Medulla oblongata (tissue), 1 donor: ENCODE measurements around the gene TSEN34.
A peak's percentile ranks its signal among the peaks of the same experiment; 100 is the strongest.

Experiments used
- DNase-seq: peaks from one replicate; pipeline ENCODE4 v3.0.0-alpha.2; 2015; ENCODE audit errors: extremely low spot score

TSEN34 gene

DNA sequence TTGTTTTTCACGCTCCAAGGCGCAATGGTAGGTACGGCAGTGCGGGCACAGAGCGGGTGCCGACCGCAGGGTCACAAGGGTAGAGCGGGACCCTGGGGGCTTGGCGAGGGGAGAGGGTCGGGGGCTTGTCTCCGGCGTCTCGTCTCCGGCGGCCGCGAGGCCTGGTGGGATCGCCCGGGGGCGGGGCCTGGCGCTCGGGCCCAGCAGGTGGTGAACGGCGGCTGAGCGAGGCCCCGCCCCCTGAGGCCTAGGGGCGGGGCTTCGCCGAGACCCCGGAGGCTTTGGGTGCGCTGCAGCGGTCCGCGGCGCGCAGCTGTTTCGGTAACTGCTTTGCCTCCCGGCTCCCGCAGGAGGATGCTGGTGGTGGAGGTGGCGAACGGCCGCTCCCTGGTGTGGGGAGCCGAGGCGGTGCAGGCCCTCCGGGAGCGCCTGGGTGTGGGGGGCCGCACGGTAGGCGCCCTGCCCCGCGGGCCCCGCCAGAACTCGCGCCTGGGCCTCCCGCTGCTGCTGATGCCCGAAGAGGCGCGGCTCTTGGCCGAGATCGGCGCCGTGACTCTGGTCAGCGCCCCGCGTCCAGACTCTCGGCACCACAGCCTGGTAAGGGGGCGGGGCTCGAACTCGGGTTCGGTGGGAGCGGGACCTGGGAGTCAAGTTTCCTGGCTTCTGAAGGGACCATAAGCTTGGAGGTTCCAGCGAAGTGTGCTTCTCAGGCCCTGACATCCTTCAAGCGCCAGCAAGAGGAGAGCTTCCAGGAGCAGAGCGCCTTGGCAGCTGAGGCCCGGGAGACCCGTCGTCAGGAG is at the start of gene TSEN34:
Gene TSEN34 (plus strand): TSS at position 298 of the 800 bp plus-strand sequence. CDS start 57 bp downstream, at position 355.
- peak; percentile 91 for DNase-seq

DNA sequence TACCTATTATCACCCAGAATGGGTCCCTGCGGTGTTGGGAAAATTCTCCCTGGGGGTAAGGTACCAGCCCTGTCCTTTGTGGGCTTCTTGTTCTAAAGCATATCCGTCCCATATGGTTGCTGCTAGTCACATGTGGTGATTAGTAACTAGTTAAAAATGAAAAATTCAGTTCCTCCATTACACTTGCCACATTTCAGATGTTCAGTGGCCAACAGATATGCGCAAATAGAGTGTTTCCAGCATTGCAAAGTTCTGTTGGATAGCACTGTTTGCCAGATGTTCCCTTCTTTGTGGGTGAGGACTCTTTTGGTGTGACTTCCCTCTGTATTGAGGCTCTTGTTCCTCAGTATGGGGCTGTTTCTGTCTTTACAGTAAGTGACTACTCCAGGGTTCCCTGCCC is 49.8 kb upstream of the TSEN34 start:
- no peak for DNase-seq

DNA sequence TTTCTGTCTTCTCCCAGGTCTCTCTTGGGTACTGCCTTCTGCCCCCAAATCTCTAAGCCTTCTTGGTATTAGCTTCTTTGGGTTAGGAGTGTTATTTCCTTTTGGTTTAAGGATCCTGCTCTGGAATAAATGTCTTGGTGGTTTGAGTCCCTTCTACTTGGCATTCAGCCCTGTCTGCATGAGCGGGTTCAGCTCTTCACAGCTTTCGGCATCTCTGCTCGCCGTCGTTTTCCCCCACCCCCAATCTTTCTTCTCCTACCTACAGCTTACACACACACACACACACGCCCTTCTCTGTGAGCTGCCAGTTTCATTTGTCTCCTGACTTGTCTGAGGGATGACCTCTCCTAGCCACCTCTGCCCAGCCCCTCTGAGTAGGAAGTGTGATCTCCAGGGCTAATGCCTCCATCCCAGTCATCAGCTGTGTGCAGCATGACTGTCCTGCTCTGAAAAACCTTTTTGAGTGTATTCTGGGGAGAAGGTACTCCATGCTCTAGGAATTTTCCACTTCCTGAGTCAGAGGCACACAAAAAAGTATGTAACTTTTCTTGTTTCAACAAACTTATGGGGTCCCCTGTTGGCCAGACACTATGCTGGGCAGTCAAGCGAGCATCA is 48.8 kb upstream of the TSEN34 start:
- no peak for DNase-seq

DNA sequence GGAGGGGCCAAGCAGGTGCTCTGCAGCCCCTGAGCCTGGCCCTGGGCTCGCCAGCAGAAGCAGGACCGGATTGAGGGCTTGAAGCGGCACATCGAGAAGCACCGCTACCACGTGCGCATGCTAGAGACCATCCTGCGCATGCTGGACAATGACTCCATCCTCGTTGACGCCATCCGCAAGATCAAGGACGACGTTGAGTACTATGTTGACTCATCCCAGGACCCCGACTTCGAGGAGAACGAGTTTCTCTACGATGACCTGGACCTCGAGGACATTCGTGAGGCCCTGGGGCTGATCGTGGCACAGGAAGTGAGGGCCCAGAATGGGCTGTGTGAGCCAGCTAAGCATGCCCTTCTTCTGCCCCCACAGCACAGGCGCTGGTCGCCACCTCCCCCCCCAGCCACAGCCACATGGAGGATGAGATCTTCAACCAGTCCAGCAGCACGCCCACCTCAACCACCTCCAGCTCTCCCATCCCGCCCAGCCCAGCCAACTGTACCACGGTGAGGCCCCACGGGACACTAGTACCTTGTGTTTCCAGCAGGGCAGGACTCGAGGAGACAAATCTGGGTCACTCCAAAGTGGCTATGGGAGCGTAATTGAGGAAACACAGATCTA is 45.5 kb upstream of the TSEN34 start:
- no peak for DNase-seq

DNA sequence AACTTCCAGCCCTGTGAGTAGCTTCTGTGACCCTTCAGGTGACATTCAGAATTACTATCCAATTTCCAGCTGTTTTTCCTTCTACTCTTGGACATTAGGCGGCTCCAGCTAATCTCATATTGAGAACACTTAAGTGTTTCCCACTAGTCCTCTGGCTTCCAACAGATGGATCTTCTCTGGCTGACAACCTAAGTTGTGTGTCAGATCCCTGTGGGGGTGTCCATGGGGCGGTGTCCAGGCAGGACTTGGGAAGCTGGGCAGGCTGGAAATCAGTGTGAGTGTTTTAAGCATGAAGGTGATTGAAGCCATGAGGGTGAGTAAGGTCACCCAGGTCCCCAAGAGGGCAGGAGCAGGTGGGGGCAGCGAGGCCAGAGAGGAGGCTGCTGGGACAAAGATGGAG is 43.4 kb upstream of the TSEN34 start:
- DNase-seq = no peak

DNA sequence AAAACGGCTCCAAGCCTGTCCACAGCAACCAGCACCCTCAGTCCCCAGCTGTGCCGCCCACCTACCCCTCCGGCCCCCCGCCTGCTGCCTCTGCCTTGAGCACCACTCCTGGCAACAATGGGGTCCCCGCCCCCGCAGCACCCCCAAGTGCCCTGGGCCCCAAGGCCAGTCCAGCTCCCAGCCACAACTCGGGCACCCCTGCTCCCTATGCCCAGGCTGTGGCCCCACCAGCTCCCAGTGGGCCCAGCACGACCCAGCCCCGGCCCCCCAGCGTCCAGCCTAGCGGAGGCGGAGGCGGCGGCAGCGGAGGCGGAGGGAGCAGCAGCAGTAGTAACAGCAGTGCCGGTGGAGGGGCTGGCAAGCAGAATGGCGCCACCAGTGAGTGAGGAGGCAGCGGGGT is 43.0 kb upstream of the TSEN34 start:
- DNase-seq = no peak

DNA sequence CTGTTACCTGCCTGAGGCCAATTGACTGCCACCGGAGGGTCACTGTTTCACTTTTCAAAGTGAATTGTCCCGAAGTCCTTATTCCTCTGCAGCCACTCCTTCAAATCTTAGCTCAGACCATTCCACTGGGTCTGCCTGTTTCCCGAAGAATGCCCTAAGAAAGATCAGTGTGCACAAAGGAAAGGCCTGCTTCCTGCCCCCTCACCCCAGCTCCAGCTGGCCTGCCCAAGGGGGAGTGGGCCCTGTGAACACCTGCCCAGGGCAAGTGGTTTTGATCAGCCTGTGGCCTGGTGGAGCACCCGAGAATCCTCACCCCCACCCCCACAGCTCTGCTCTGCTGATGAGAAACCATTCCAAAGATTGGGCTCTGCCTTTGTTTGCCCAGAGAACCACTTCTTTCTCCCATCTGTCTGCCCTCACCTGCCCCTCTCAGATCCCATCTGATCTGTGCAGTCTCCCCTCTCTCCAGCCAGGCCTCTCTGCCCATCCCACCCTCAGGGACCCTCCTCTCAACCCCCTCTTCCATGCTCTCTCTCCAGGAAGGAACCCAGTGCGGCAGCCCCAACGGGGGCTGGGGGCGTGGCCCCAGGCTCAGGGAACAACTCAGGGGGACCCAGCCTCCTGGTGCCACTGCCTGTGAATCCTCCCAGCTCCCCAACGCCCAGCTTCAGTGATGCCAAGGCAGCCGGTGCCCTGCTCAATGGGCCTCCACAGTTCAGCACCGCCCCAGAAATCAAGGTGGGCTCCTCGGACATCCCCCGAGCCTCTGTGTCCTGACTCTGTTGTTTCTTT is 41.9 kb upstream of the TSEN34 start:
- DNase-seq = no peak

DNA sequence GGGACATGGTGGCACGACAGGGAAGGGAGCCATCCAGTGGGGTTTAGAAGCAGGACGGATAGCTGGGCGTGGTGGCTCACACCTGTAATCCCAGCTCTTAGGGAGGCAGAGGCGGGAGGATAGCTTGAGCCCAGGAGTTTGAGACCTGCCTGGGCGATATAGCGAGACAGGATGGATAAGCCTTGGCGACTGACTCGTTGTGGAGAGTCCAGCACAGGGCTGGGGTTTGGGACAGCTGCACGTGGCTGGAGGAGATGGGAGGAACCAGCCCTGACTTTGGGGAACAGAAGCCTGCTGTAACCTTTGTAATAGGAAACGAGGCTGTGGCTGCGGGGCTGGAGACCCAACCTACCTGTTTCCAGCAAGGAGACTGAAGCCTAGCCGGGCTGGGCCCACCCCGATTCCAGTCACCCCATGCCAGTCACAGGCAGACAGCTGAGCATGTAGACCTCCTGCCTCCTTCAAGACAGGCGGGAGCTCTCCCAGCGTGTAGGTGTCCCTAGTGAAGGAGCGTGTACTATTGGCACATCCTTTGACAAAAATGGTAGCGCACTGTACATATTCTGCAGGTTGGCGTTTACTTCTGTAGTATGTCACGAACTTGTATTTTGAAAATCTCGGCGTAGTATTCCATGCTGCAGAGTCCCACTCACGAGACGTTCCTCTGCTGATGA is 39.6 kb upstream of the TSEN34 start:
- DNase-seq = no peak

DNA sequence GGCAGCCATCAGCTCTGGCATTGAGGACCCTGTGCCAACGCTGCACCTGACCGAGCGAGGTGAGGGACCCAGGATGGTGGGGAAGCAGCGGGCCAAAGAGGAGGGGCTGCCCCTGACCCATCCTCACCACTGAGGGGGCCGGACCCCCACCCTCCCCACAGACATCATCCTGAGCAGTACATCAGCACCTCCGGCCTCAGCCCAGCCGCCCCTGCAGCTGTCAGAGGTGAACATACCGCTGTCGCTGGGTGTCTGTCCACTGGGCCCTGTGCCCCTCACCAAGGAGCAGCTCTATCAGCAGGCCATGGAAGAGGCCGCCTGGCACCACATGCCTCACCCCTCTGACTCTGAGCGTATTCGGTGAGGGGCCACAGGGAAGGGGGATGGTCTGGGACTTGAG is 38.8 kb upstream of the TSEN34 start:
- DNase-seq = no peak

DNA sequence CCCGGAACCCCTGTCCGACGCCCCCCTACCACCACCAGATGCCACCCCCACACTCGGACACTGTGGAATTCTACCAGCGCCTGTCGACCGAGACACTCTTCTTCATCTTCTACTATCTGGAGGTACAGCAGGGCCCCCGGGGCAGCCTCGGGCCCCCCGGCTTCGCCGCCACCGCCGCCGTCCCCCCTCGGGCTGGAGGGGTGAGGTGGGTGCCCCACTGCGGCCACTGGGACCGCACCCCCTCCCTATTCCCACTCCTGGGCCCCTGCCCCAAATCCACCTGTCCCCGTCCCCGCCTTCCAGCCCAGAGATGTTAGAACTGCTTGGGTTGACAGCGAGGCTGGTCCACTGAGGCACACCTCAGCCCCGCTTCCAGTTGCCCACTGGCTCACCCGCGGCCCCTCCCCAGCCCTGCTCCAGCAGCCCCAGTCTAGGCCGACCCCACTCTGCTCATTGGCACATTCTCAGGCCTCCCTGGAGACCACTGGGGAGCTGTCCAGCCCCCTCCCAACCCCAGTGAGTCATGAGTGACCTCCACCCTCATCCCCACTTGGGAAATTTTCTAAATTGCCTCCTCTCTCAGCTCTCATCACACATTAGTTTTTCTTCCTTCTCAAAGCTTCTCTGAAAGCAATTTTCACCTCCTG is 38.1 kb upstream of the TSEN34 start:
- DNase-seq = no peak

DNA sequence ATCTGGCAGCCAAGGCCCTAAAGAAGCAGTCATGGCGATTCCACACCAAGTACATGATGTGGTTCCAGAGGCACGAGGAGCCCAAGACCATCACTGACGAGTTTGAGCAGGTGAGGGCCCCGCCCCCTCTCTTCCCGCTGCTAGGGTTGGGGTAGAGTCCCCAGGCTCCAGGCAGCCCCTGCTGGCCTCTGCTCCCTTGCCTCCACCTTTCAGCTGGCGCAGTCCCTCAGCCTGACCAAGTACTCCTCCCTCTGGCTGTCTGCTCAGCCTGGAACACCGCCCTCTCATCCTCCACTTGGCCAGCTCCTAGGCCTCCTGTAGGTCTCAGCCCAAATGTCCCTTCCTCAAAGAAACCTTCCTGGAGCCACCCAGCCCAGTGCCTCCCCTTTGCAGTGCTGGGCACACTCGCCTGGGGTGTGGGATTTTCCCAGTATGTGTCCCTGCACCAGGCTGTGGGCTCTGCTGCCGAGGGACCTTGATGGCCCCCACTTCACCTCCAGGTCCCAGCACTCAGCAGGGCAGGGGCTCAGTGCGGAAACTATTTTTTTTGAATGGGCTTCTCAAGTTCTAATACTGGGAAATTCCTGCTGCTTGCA is 37.3 kb upstream of the TSEN34 start:
- no peak for DNase-seq

DNA sequence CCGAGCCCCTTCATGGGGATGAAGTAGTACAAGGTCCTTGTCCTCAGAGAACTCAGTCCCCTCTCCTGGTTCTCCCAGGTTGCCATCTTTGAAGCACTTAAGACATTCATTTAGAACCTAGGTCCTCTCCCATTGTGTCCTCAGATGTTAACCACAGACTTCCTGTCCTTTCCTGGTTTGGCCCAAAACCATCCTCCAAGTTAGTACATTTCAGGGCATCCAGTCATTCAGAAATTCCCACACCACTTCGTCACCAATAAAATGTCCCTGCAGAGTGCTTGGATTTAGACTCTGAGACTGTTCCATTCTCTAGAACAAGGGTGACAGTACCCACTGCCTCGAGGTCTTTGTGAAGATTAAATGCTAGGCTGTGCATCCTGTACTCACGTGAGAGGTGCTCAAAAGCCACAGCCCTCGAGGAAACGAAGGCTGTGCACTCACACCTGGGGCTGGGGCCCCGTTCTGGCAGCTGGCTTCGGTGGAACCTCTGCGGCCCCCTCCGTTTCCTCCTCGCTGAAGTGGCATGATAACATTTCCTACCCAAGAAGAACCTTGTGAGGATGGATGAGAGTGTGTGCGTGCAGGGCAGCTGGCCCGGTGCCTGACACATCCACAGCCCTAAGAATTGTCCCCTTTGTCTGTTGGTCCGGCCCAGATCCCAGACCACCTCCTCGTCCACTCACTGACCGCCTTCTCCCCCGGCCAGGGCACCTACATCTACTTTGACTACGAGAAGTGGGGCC is 36.3 kb upstream of the TSEN34 start:
- DNase-seq = no peak

DNA sequence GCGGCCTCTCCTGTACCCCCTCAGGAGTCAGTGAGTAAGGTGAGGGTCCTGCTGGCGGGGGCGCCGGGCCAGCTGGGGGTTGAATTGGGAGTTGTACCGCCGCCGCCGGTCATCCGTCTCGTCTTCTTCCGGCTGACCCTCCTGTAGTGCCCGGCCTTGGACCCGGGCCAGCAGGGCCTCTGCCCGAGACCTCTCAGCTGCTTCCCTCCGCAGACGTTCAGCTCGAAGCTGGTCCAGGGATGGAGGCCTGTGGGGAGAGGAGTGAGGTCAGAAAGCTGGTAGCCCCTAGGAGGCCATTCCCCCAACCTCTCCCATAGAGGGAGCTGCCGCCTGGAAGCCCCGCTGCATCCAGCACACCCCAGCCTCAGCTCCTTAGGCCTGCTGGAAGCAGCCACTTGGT is 35.4 kb upstream of the TSEN34 start:
- no peak for DNase-seq

DNA sequence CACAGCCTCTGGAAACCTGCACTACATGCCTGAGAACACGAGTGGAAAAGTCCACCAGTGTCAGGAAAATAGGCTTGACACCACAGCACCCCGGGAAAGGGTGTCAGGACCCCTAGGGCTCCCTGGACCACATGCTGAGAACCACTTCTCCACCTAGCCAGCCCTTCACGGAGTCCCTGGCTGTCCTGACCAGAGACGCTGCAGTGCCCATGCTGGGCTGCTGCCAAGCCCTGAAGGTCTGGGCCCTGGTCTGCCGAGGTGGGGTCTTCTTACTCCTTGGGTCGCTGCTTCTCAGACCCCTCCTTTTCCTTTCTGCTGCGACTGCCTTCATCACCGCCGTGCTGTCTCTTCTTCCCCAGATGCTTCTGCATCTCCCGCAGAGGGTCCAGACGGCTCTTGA is 34.6 kb upstream of the TSEN34 start:
- DNase-seq = no peak

DNA sequence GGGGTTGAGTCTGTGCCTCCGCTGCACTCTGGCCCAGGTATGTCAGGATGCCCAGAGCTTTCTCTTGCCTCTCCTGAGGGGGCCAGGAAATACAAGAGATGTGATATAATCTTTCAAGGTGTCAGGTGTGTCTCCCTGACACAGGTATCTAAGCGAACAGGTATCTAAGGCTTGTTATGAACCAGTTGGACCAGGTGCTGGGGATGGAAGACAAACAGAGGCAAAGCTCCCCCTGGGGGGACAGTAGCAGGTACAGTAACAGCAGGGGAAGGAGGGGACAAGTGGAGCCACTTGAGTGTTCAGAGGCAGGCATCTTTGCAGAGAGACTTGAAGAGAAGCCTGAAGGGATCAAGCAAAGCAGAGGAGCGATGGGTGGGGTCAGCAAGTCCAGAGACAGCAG is 34.2 kb upstream of the TSEN34 start:
- no peak for DNase-seq

DNA sequence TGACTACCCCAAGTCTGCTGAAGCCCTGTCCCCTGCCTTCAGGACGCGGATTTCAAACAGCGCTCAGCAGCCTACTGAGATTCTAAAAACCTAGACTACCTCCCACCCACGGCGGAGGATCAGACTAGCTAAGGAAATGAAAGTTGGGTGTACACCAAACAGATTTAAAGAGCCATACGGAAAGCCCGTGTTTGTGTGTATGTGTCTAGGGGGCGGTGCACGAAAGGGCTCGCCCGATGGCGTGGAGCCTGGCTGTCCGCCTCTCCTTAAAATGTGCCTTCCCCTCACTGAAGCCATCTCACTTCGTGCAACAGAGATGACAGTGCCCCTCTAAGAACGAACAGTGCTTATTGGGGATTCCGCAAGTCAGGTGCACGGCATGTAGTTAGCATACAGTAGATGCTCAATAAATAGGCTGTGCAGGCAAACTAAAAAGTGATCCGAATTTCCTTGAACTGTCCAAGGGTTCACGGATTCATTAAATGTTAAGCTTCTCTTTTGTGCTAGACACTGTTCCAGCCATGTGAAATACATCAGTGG is 32.2 kb upstream of the TSEN34 start:
- DNase-seq = no peak

DNA sequence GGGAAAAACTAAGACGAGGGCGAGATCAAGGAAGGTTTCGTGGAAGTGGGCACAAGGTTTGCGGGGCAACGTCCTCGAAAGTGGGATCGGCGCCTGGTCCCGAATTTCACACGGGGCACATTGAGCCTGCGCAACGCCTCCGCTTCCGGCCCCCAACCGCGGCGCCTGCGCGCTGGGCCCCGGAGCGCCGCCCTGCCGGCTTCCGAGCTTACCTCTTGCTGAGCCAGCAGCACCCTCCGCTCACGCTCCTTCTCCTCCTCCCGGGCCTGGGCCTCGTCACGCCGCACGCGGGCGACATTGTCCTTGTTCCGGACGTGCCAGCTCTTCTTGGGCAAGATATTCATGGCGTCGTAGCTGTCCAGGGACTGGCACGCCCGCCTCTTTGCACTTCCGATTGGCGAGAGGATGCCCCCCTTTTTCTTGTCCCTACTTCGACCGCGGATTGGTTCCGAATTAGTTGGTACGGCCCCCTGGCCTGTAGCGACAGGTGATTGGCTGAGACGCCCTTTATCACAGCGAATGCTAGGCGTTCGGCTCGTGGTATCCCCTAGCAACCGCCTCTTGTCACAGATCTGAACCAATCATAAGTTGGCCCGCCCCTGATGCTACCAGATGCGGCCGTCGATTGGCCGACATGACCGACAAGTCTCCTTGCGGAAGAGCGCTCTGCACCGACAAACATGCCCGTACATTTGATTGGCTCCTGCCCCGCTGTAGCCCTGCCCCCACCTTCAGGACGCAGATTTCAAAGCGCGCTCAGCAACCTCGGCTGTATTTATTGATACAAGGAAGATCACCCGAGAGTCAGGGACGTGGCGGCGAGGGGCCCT is 31.5 kb upstream of the TSEN34 start, which contains the start of gene LENG1:
Gene LENG1 (minus strand): TSS at position 370 of the 830 bp plus-strand sequence. CDS start 26 bp downstream, at position 344.
- DNase-seq = peak; percentile 100

DNA sequence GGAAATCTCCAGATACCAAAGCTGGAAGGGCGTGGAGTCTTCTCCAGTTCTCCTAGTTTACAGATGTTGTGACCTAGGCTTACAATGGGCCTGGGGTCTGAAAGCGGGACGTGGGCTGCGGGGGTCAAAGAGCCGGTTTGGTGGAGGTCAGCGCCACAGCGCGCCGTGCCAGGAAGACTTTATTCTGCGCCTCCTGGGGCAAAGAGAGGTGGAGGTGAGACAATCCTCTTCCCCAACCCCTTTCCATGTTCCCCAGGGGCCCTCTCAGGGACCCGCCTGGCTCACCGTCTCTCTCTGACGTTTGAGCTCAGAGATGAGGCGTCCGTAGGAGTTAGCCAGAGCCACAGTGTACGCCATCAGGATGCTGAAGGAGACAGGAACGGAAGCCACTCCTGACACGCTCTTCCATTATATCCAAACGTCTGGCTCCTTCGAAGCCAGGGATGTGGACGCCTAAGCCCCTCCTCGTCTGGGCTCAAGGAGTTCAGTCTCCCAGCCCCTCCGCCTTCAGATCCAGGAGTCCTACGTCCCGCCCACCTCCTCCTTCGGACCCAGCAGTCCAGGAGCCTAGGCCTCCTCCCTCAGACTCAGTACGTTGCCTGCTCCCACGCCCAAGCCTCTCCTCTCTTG is 30.8 kb upstream of the TSEN34 start:
- peak; percentile 15 for DNase-seq
